ENCODE results near the gene FBXO40. TPM values are rescaled to one million over a fixed set of nuclear protein-coding genes. Genes with fewer than 3 reads are reported as not detected.
"Not testable (repeated sequence)": the region's sequence is repeated elsewhere in the genome, so short reads cannot be mapped to it uniquely, and the experiment has no call there.

Gene FBXO40, protein sequence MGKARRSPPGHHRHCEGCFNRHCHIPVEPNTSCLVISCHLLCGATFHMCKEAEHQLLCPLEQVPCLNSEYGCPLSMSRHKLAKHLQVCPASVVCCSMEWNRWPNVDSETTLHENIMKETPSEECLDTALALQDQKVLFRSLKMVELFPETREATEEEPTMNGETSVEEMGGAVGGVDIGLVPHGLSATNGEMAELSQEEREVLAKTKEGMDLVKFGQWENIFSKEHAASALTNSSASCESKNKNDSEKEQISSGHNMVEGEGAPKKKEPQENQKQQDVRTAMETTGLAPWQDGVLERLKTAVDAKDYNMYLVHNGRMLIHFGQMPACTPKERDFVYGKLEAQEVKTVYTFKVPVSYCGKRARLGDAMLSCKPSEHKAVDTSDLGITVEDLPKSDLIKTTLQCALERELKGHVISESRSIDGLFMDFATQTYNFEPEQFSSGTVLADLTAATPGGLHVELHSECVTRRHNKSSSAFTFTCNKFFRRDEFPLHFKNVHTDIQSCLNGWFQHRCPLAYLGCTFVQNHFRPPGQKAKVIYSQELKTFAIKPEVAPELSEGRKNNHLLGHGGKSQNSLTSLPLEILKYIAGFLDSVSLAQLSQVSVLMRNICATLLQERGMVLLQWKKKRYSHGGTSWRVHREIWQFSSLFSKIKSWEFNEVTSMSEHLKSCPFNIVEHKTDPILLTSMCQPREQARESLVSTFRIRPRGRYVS
- total RNA-seq (2014; rRNA removed; shearing (Covaris generic)), result not detected in 2 replicates

DNA sequence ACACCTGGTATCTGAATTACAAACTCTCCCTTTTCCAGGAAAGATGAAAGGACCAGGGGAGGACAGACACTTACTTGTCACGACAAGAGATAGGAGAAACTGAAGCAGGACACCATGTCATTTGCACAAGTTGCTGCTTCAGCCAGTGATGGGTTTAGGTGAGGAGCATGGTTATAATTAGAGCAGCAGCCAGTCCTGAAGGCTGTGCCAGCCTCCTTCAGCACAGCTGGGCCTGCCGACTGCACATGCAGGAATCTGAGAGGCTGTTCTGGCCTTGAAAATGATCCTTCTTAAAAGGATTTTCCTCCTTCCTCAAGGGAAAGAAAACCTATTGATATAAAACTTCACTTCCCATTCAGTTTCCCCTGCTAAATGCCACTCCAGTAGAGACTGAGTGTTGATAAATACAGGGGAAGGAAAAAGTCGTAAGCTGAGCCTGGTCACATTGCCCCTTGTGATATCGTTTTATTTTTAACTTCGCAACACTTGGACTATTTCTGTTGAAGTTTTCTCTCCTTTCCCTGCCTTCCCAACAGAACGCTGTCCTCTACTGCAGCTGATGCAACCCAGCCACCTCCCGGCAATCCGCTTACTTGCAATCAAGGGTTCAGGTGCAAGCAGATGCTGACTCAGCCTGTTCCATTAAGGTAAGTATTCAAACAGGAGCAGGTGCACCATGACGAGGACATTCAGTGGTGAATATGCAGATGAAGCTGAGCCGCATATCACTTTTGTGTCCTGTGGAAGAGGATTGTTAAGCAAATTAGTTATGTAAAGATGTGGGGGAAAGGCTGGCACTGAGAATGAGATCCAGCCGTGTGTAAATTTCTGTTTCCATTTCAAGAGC is at the start of gene FBXO40:
Gene FBXO40 (plus strand): TSS at position 524 of the 847 bp plus-strand sequence. CDS start 27,197 bp downstream, outside the sequence.
- no peak for DNase-seq (ENCODE audit: low spot score)

DNA sequence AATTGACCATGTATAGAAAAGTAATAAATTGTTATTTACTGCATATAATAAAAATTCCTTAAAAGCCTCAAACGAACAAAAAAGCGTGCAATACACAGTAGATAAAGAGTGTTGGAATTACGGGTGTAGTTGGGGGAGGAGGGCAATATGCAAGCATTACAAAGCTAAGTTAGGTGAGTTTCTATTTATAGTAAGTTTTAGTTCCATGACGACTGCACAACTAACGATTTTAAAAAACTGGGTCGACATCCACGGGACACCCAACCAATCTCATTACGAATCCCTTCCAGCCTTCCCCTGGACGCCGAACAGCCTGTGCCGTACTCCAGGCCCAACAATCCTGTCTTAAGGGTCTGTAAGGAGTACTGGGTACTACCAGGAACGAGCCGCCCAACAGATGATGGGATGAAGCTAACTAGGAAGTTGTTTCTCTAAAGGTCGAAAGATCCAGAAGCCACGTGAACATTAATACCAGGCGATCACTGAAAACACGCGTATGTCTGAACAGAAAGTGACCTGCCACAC is 48.1 kb upstream of the FBXO40 start:
- DNase-seq (ENCODE audit: low spot score), result no peak

GRCh38 chr3:121545574-121546455 is 47.4 kb upstream of the FBXO40 start, which contains the start of gene POLQ:
Gene POLQ, minus strand, starts transcription at chr3:121545988. Its CDS starts 111 bp downstream, at chr3:121545877.
- peak; percentile 92 for DNase-seq (ENCODE audit: low spot score)

DNA sequence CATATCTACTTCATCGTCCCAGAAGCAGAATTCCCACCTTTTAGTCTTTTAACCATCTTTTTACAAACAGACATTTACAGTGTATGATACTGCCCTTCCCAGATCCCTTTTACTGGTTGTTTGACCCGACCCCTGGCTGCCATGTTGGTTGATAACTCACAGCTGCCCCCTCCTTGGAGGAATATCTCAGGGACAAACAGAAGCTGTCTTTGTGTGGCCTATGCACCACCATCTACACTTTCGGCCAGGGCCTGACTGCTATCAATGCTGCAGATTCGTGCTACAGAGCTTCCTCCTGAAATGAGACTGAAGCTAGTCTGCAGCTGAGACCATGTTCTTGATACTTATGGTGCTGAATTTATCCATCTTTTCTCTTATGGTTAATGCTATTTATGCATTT is 40.8 kb upstream of the FBXO40 start:
- DNase-seq (ENCODE audit: low spot score), result no peak

DNA sequence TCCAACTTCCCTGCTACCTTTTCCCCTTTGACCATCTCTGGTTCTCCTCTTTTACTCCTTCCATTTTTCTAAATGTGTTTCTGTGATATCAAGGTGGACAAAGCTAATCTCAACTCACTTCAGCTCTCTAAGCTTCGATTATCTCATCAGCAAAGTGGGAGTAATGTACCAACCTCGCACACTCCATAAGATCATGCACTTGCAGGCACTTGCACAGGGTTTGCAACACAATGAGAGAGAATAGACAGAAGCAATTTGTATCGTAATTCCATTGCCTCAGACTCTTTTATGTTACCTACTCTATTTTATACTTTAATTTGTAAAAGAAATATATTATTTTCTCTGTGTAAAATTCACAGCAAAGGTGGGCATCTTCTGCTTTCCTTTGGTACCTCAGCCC is 40.4 kb upstream of the FBXO40 start:
- DNase-seq (ENCODE audit: low spot score), result no peak

DNA sequence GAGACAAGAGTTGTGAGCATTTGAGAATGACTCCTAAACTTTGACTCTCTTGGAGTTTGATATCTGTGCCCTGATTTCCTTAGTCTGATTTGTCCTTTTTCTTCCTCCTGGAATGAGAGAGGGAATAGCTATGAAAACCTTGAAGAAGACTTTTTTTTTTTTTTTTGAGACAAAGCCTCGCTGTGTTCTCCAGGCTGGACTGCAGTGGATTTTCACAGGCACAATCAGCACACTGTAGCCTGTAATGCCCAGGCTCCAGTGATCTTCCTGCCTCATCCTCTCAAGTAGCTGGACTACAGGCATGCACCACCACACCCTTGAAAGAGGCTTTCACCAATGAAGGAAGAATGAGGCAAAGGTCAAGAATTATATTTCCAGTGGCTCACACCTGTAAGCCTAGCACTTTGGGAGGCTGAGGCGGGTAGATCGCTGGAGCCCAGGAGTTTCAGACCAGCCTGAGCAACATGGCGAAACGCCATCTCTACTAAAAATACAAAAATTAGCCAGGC is 35.7 kb upstream of the FBXO40 start:
- no peak for DNase-seq (ENCODE audit: low spot score)

GRCh38 chr3:121562148-121562547 is 31.0 kb upstream of the FBXO40 start:
- DNase-seq (ENCODE audit: low spot score), result no peak

DNA sequence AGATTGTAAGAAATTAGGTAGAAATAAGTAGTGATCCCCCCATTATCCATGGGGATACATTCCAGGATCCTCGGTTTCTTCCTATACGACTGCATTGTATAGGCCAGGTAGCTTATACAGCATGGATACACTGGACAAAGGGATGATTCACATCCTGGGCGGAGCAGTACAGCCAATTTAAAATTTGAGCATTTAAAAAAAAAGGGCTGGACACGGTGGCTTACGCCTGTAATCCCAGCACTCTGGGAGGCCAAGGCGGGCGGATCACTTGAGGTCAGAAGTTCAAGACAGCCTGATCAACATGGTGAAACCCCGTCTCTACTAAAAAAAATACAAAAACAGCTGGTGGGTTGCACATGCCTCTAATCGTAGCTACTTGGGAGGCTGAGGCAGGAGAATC is 26.4 kb upstream of the FBXO40 start:
- no peak for DNase-seq (ENCODE audit: low spot score)

- DNase-seq (ENCODE audit: low spot score), result no peak
Measured at GRCh38 chr3:121567649-121568048, 25.5 kb upstream of the FBXO40 start, which contains the start of gene ARGFX. Gene ARGFX, plus strand, starts transcription at chr3:121567949. Its CDS starts 2,765 bp downstream, at chr3:121570714.

GRCh38 chr3:121574449-121574848 is 18.7 kb upstream of the FBXO40 start:
- peak; percentile 73 for DNase-seq (ENCODE audit: low spot score)

GRCh38 chr3:121581691-121582090 is 11.5 kb upstream of the FBXO40 start:
- DNase-seq (ENCODE audit: low spot score), result no peak

- DNase-seq (ENCODE audit: low spot score), result no peak
Measured at GRCh38 chr3:121584418-121584817, 8.8 kb upstream of the FBXO40 start.

- DNase-seq (ENCODE audit: low spot score), result not testable (repeated sequence)
Measured at GRCh38 chr3:121593806-121594205, 627 bp downstream of the FBXO40 start.

- no peak for DNase-seq (ENCODE audit: low spot score)
Measured at GRCh38 chr3:121594850-121595249, 1.7 kb downstream of the FBXO40 start.

- no peak for DNase-seq (ENCODE audit: low spot score)
Measured at GRCh38 chr3:121595765-121596406, 2.7 kb downstream of the FBXO40 start.

- no peak for DNase-seq (ENCODE audit: low spot score)
Measured at GRCh38 chr3:121598564-121598963, 5.4 kb downstream of the FBXO40 start.

DNA sequence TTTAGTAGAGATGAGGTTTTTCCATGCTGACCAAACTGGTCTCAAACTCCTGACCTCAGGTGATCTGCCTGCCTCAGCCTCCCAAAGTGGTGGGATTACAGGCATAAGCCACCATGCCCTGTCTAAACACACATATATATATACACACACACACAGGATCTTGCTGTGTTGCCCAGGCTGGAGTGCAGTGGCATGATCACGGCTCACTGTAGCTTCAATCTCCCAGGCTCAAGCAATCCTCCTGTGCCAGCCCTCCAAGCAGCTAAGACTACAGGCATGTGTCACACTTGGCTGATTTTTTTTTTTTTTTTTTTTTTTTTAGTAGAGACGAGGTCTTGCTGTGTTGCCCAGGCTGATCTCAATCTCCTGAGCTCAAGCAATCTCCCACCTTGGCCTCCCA is 6.7 kb downstream of the FBXO40 start:
- not testable (repeated sequence) for DNase-seq (ENCODE audit: low spot score)

GRCh38 chr3:121601212-121601812 is 8.1 kb downstream of the FBXO40 start:
- DNase-seq (ENCODE audit: low spot score), result no peak

DNA sequence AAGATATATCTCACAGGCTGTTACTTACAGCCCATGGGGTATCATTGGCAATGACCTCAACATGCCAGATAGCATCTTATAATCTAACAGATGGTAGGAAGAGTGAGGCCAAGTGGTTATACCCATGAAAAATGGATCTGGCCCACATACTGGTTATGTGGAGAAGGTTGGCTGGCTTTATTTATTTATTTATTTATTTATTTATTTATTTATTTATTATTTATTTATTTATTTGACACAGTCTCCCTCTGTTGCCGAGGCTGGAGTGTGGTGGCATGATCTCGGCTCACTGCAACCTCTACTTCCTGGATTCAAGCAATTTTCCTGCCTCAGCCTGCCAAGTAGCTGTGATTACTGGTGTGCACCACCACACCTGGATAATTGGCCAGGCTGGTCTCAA is 11.6 kb downstream of the FBXO40 start:
- no peak for DNase-seq (ENCODE audit: low spot score)
